Stimulated activated CD8-positive, alpha-beta memory T cell treated with anti-CD3 and anti-CD28 coated beads, Interleukin-15, amount 100 ng/mL, for 4 hours (primary cell): ENCODE results near the gene ZBTB3.
"Not testable (repeated sequence)": the region's sequence is repeated elsewhere in the genome, so short reads cannot be mapped to it uniquely, and the experiment has no call there.

Experiments used
- DNase-seq, 2 donors: peaks; one replicate each; pipeline ENCODE4 v3.0.0-alpha.2; 2020; ENCODE audit warnings: low read depth in 2 of 2

Gene ZBTB3

GRCh38 chr11:62753736-62754603 lies at the start of gene ZBTB3:
Gene ZBTB3 (minus strand): TSS chr11:62754160. CDS start chr11:62753664, 496 bp downstream.
- peak; percentile 86 to 95 for DNase-seq

- no peak for DNase-seq
Measured at GRCh38 chr11:62801071-62801470, 47.1 kb upstream of the ZBTB3 start.

- DNase-seq = no peak
Measured at GRCh38 chr11:62799486-62799885, 45.5 kb upstream of the ZBTB3 start.

- no peak for DNase-seq
Measured at GRCh38 chr11:62796281-62796680, 42.3 kb upstream of the ZBTB3 start.

- DNase-seq = no peak
Measured at GRCh38 chr11:62794201-62794775, 40.3 kb upstream of the ZBTB3 start.

- DNase-seq = no peak
Measured at GRCh38 chr11:62792202-62792575, 38.2 kb upstream of the ZBTB3 start.

GRCh38 chr11:62791501-62792201 lies 37.7 kb upstream of the ZBTB3 start, which contains the start of gene TMEM223:
Gene TMEM223 (minus strand): TSS chr11:62792006. CDS start chr11:62791994, 12 bp downstream.
- peak; percentile 76 to 80 for DNase-seq

- DNase-seq = no peak
Measured at GRCh38 chr11:62789576-62789975, 35.6 kb upstream of the ZBTB3 start.

GRCh38 chr11:62788991-62789390 lies 35.0 kb upstream of the ZBTB3 start:
- DNase-seq = no peak

GRCh38 chr11:62787005-62787759 lies 33.2 kb upstream of the ZBTB3 start, which contains the start of gene TMEM179B:
Gene TMEM179B (plus strand): TSS chr11:62787402. CDS start chr11:62787432, 30 bp downstream.
- peak; percentile 91 to 98 for DNase-seq

- DNase-seq = peak; percentile 68 to 70
Measured at GRCh38 chr11:62786318-62787004, 32.5 kb upstream of the ZBTB3 start.

- DNase-seq = no peak
Measured at GRCh38 chr11:62782753-62783152, 28.8 kb upstream of the ZBTB3 start.

GRCh38 chr11:62778441-62778840 lies 24.5 kb upstream of the ZBTB3 start:
- no peak for DNase-seq

- no peak for DNase-seq
Measured at GRCh38 chr11:62777389-62777788, 23.4 kb upstream of the ZBTB3 start.

GRCh38 chr11:62775646-62776045 lies 21.7 kb upstream of the ZBTB3 start:
- DNase-seq = no peak

GRCh38 chr11:62774407-62774806 lies 20.4 kb upstream of the ZBTB3 start:
- DNase-seq = no peak

- peak; percentile 84 to 85 for DNase-seq
Measured at GRCh38 chr11:62771144-62772021, 17.4 kb upstream of the ZBTB3 start, which contains the start of gene TAF6L. Gene TAF6L (plus strand): TSS chr11:62771396. CDS start chr11:62775784, 4,388 bp downstream.

- no peak for DNase-seq
Measured at GRCh38 chr11:62770778-62771143, 16.8 kb upstream of the ZBTB3 start.

GRCh38 chr11:62760867-62761227 lies 6.9 kb upstream of the ZBTB3 start:
- not testable (repeated sequence) for DNase-seq
